Neuronal stem cell (in vitro differentiated cells): Measurements from ENCODE around the gene OPN3.

ENCODE experiments used
- DNase-seq: peaks from one replicate; pipeline ENCODE4 v3.0.0-alpha.2; 2013; ENCODE audit warnings: low spot score
- H2AFZ ChIP-seq: one replicate; pipeline ENCODE4 v1.6.1; 2013; ENCODE audit warnings: mild to moderate bottlenecking, low read length, inconsistent platforms
- H2AK5ac ChIP-seq: 2 replicates; pipeline ENCODE4 v1.6.1; 2013; ENCODE audit warnings: low read depth, mild to moderate bottlenecking, inconsistent platforms, low read length, moderate library complexity, mixed read lengths
- H2BK120ac ChIP-seq: 2 replicates; pipeline ENCODE4 v1.6.1; 2013; ENCODE audit warnings: low read depth, mild to moderate bottlenecking, inconsistent platforms, low read length, moderate library complexity, mixed read lengths
- H2BK12ac ChIP-seq: one replicate; pipeline ENCODE4 v1.6.1; 2013; ENCODE audit warnings: low read length, inconsistent platforms
- H2BK15ac ChIP-seq: 2 replicates; pipeline ENCODE4 v1.6.1; 2013; ENCODE audit warnings: mild to moderate bottlenecking, low read length, inconsistent platforms, mixed read lengths
- H2BK5ac ChIP-seq: one replicate; pipeline ENCODE4 v1.6.1; 2013; ENCODE audit warnings: inconsistent platforms, mild to moderate bottlenecking, low read length, moderate library complexity
- H3K14ac ChIP-seq: one replicate; pipeline ENCODE4 v1.6.1; 2013; ENCODE audit warnings: low read length, inconsistent platforms
- H3K18ac ChIP-seq: 2 replicates; pipeline ENCODE4 v1.6.1; 2013; ENCODE audit warnings: low read length, inconsistent platforms
- H3K23ac ChIP-seq: 2 replicates; pipeline ENCODE4 v1.6.1; 2013; ENCODE audit warnings: low read depth, mild to moderate bottlenecking, mixed read lengths, low read length, inconsistent platforms; ENCODE audit not compliant: poor library complexity
- H3K27ac ChIP-seq: replicated peaks from 3 replicates; pipeline ENCODE4 v1.5.1; 2013; ENCODE audit warnings: low read length, inconsistent platforms
- H3K27me3 ChIP-seq, 3 experiments: 2 replicates each; pipeline ENCODE4 v1.6.1; 2013; ENCODE audit warnings: low read length in 3 of 3, mild to moderate bottlenecking in 2 of 3, inconsistent platforms in 1 of 3, low read depth in 1 of 3, mixed read lengths in 1 of 3, moderate library complexity in 1 of 3; ENCODE audit not compliant: control insufficient read depth in 3 of 3, insufficient read depth in 3 of 3
- H3K36me3 ChIP-seq, 2 donors: replicated peaks in 1 of 2; 2 replicates each; pipeline ENCODE4 v1.6.1; 2013; ENCODE audit warnings: low read length in 2 of 2; ENCODE audit not compliant: control insufficient read depth in 2 of 2, insufficient read depth in 2 of 2
- H3K4ac ChIP-seq: 2 replicates; pipeline ENCODE4 v1.6.1; 2013; ENCODE audit warnings: inconsistent platforms, mild to moderate bottlenecking, low read length, moderate library complexity
- H3K4me1 ChIP-seq, 2 donors: 1 replicate in 1 of 2; 2 replicates in 1 of 2; pipeline ENCODE4 v1.6.1; 2013; ENCODE audit warnings: low read length in 2 of 2, low read depth in 1 of 2; ENCODE audit not compliant: control insufficient read depth in 2 of 2, insufficient read depth in 1 of 2
- H3K4me2 ChIP-seq: one replicate; pipeline ENCODE4 v1.6.1; 2013; ENCODE audit warnings: mild to moderate bottlenecking, low read length, inconsistent platforms; ENCODE audit not compliant: insufficient read depth, poor library complexity, severe bottlenecking
- H3K4me3 ChIP-seq, 2 donors: 2 replicates each; pipeline ENCODE4 v1.5.1; 2013; ENCODE audit warnings: low read length in 2 of 2, mild to moderate bottlenecking in 2 of 2, inconsistent platforms in 1 of 2, moderate library complexity in 1 of 2
- H3K79me1 ChIP-seq: one replicate; pipeline ENCODE4 v1.6.1; 2013; ENCODE audit warnings: low read depth, mild to moderate bottlenecking, inconsistent platforms, low read length, moderate library complexity
- H3K9ac ChIP-seq: one replicate; pipeline ENCODE4 v1.6.1; 2013; ENCODE audit warnings: mild to moderate bottlenecking, low read depth, low read length, inconsistent platforms; ENCODE audit not compliant: poor library complexity
- H3K9me3 ChIP-seq, 2 donors: replicated peaks in 1 of 2; 2 replicates each; pipeline versions ENCODE3 to v1.6.1; 2013; ENCODE audit warnings: low read length in 2 of 2, mild to moderate bottlenecking in 2 of 2, inconsistent platforms in 1 of 2, low read depth in 1 of 2, mixed read lengths in 1 of 2, moderate library complexity in 1 of 2; ENCODE audit not compliant: control insufficient read depth in 2 of 2, insufficient read depth in 1 of 2
- H4K8ac ChIP-seq: one replicate; pipeline ENCODE4 v1.6.1; 2013; ENCODE audit warnings: low read depth, mild to moderate bottlenecking, inconsistent platforms, low read length, moderate library complexity
- H4K91ac ChIP-seq: one replicate; pipeline ENCODE4 v1.6.1; 2013; ENCODE audit warnings: low read length, low read depth, mild to moderate bottlenecking, inconsistent platforms; ENCODE audit not compliant: poor library complexity
- WGBS, 2 donors: extraction: QIAGEN DNeasy Blood & Tissue Kit; methylation state at CpG; one replicate each; pipeline ENCODE4 v1.1.7; 2013; ENCODE audit warnings: missing lambda C conversion rate in 2 of 2, mixed read lengths in 1 of 2; ENCODE audit not compliant: insufficient read length in 2 of 2, insufficient replicate concordance in 1 of 2; ENCODE audit errors: extremely low coverage in 2 of 2; 5-methylcytosine and 5-hydroxymethylcytosine counted together

Gene OPN3

GRCh38 chr1:241606544-241606943, 33.6 kb downstream of the OPN3 start:
- Histone ChIP-seq H3K14ac (no peak overlapping the region), H3K4me3 (no peak overlapping the region), H3K23ac (no peak overlapping the region), H3K9ac (no peak overlapping the region), H2BK12ac (no peak overlapping the region), H3K27me3 (no peaks in the 10 kb centered on the region), H2BK15ac (no peak overlapping the region), H3K4me1 (no peaks in the 10 kb centered on the region), H3K27ac (no peak overlapping the region), H3K4me2 (no peak overlapping the region), H3K79me1 (no peaks in the 10 kb centered on the region), H2BK120ac (no peak overlapping the region), H2AK5ac (no peak overlapping the region), H4K8ac (no peak overlapping the region), H4K91ac (no peak overlapping the region), H3K36me3 (peaks cover 0 to 2% of the 10 kb centered on the region in 2 donors), H2AFZ (no peak overlapping the region), H3K18ac (no peak overlapping the region), H2BK5ac (no peak overlapping the region), H3K9me3 (peaks cover 0 to 5% of the 10 kb centered on the region in 2 donors), H3K4ac (no peak overlapping the region)
- no peak for DNase-seq
- no CpG with 5 or more reads among the region's 5 CpGs for WGBS, 2 donors

- H3K23ac ChIP-seq, result no peak overlapping the region
- H3K9ac ChIP-seq, result no peak overlapping the region
- WGBS, 2 donors, result no CpG with 5 or more reads among the region's 9 CpGs
- H3K14ac ChIP-seq, result no peak overlapping the region
- H2BK120ac ChIP-seq, result no peak overlapping the region
- no peaks in the 10 kb centered on the region for H3K79me1 ChIP-seq
- H3K9me3 ChIP-seq, result no peaks in the 10 kb centered on the region
- no peak for DNase-seq
- no peaks in the 10 kb centered on the region for H3K4me1 ChIP-seq
- no peak overlapping the region for H2AK5ac ChIP-seq
- H4K91ac ChIP-seq, result no peak overlapping the region
- H2BK12ac ChIP-seq, result no peak overlapping the region
- H3K4me3 ChIP-seq, result no peak overlapping the region
- no peak overlapping the region for H3K27ac ChIP-seq
- no peak overlapping the region for H2BK5ac ChIP-seq
- H2AFZ ChIP-seq, result no peak overlapping the region
- H3K27me3 ChIP-seq, result no peaks in the 10 kb centered on the region
- H2BK15ac ChIP-seq, result no peak overlapping the region
- H3K18ac ChIP-seq, result no peak overlapping the region
- H3K36me3 ChIP-seq, result peaks cover 0 to 4% of the 10 kb centered on the region in 2 donors
- H3K4ac ChIP-seq, result no peak overlapping the region
- H4K8ac ChIP-seq, result no peak overlapping the region
- H3K4me2 ChIP-seq, result no peak overlapping the region
These were observed 34.9 kb downstream of the OPN3 start for GRCh38 chr1:241605146-241605805.

GRCh38 chr1:241603731-241604245, 36.4 kb downstream of the OPN3 start:
- H4K8ac ChIP-seq, result no peak overlapping the region
- H2BK15ac ChIP-seq, result no peak overlapping the region
- H3K14ac ChIP-seq, result no peak overlapping the region
- DNase-seq, result no peak
- no peak overlapping the region for H2BK5ac ChIP-seq
- H3K9me3 ChIP-seq, result no peaks in the 10 kb centered on the region
- no CpG with 5 or more reads among the region's 3 CpGs for WGBS, 2 donors
- no peak overlapping the region for H3K4me3 ChIP-seq
- no peak overlapping the region for H3K23ac ChIP-seq
- no peaks in the 10 kb centered on the region for H3K4me1 ChIP-seq
- H3K79me1 ChIP-seq, result no peaks in the 10 kb centered on the region
- no peak overlapping the region for H3K27ac ChIP-seq
- no peaks in the 10 kb centered on the region for H3K27me3 ChIP-seq
- H3K4me2 ChIP-seq, result no peak overlapping the region
- H3K36me3 ChIP-seq, result peaks cover 0 to 2% of the 10 kb centered on the region in 2 donors
- H2BK120ac ChIP-seq, result no peak overlapping the region
- H3K18ac ChIP-seq, result no peak overlapping the region
- no peak overlapping the region for H2AK5ac ChIP-seq
- H2AFZ ChIP-seq, result no peak overlapping the region
- H2BK12ac ChIP-seq, result no peak overlapping the region
- H4K91ac ChIP-seq, result no peak overlapping the region
- H3K4ac ChIP-seq, result no peak overlapping the region
- H3K9ac ChIP-seq, result no peak overlapping the region

DNA sequence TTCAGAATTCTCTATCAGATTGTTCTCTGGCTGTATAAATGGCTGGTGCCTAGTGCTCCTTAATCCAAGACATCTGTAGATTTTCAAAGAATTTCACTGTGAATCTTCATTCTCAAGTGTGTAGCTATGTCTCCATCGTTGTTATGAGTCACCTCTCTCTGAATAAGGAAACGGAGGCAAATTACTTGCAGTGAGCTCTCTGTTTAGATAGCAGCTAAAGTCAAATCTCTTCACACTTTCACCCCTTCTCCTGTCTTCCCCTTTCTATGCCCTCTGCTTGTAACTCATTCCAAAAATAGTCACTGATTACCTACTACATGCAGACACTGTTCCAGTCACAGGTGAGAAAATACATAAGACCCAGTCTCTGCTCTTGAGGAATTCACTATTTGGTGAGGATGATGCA, 39.7 kb downstream of the OPN3 start:
- H3K9ac ChIP-seq, result no peak overlapping the region
- no peak overlapping the region for H3K4me2 ChIP-seq
- no peak overlapping the region for H4K8ac ChIP-seq
- H4K91ac ChIP-seq, result no peak overlapping the region
- H3K18ac ChIP-seq, result no peak overlapping the region
- H3K4me3 ChIP-seq, result no peak overlapping the region
- H2BK15ac ChIP-seq, result no peak overlapping the region
- H2AFZ ChIP-seq, result no peak overlapping the region
- no peaks in the 10 kb centered on the region for H3K4me1 ChIP-seq
- no peak overlapping the region for H2BK120ac ChIP-seq
- peaks cover 2 to 8% of the 10 kb centered on the region in 2 donors for H3K36me3 ChIP-seq
- no peak overlapping the region for H3K27ac ChIP-seq
- no peak overlapping the region for H2AK5ac ChIP-seq
- H3K4ac ChIP-seq, result no peak overlapping the region
- H2BK5ac ChIP-seq, result no peak overlapping the region
- no peak overlapping the region for H2BK12ac ChIP-seq
- WGBS, 2 donors, result no CpG with 5 or more reads among the region's 2 CpGs
- H3K79me1 ChIP-seq, result no peaks in the 10 kb centered on the region
- H3K9me3 ChIP-seq, result no peaks in the 10 kb centered on the region
- H3K27me3 ChIP-seq, result no peaks in the 10 kb centered on the region
- no peak for DNase-seq
- H3K14ac ChIP-seq, result no peak overlapping the region
- no peak overlapping the region for H3K23ac ChIP-seq
